ENCODE data around the gene DGLUCY.

Gene DGLUCY

DNA sequence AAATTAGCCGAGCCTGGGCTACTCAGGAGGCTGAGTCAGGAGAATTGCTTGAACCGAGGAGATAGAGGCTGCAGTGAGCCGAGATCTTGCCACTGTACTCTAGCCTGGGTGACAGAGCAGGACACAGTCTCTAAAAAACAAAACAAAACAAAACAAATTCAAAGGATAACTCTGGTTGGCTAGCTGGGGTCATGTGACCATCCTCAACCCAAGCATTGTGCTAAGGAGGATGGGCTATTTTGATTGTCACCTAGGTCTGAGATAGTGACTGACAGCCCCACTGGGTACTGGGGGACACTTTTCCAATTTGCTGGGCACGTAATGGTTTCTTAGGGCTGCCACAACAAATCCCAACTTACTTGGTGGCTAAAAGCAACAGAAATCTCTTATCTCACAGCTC is 11.9 kb downstream of the DGLUCY start:
- H3K27me3 ChIP-seq (replicated peaks; ENCODE audit: control insufficient read depth, insufficient read depth, low read length): no peaks in the 10 kb centered on the region
- TF ChIP-seq, protein P1, sequence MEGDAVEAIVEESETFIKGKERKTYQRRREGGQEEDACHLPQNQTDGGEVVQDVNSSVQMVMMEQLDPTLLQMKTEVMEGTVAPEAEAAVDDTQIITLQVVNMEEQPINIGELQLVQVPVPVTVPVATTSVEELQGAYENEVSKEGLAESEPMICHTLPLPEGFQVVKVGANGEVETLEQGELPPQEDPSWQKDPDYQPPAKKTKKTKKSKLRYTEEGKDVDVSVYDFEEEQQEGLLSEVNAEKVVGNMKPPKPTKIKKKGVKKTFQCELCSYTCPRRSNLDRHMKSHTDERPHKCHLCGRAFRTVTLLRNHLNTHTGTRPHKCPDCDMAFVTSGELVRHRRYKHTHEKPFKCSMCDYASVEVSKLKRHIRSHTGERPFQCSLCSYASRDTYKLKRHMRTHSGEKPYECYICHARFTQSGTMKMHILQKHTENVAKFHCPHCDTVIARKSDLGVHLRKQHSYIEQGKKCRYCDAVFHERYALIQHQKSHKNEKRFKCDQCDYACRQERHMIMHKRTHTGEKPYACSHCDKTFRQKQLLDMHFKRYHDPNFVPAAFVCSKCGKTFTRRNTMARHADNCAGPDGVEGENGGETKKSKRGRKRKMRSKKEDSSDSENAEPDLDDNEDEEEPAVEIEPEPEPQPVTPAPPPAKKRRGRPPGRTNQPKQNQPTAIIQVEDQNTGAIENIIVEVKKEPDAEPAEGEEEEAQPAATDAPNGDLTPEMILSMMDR (IDR thresholded peaks at IDR 0.05; ENCODE audit: insufficient read depth, low read length, poor library complexity, severe bottlenecking): no peak
- H3K36me3 ChIP-seq (ENCODE audit: control insufficient read depth, insufficient read depth, low read length): peaks cover 8% of the 10 kb centered on the region
- no peak overlapping the region for H3K4me3 ChIP-seq (replicated peaks; ENCODE audit: low read depth, low read length)
- no peak for DNase-seq (ENCODE audit: extremely low read depth, insufficient read length)

DNA sequence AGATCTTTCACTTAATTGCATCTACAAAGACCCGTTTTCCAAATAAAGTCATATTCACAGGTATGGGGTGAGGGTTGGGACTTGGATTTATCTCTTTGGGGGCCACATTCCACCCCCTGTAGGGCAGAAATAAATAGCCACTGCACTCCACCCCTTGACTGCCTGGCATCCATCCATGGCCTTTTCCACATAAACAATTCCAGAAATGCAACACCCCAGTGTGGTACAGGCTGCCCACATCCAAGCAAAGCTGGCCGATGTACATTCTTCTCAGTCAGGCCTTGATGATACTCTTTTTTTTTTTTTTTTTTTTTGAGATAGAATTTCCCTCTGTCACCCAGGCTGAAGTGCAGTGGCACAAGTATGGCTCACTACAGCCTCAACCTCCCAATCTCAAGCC is 12.9 kb downstream of the DGLUCY start:
- Histone ChIP-seq H3K36me3 (ENCODE audit: control insufficient read depth, insufficient read depth, low read length) (peaks cover 10% of the 10 kb centered on the region), H3K4me3 (replicated peaks; ENCODE audit: low read depth, low read length) (no peak overlapping the region), H3K27me3 (replicated peaks; ENCODE audit: control insufficient read depth, insufficient read depth, low read length) (no peaks in the 10 kb centered on the region)
- no peak for DNase-seq (ENCODE audit: extremely low read depth, insufficient read length)
- TF ChIP-seq, protein P1 (IDR thresholded peaks at IDR 0.05; ENCODE audit: insufficient read depth, low read length, poor library complexity, severe bottlenecking): no peak

DNA sequence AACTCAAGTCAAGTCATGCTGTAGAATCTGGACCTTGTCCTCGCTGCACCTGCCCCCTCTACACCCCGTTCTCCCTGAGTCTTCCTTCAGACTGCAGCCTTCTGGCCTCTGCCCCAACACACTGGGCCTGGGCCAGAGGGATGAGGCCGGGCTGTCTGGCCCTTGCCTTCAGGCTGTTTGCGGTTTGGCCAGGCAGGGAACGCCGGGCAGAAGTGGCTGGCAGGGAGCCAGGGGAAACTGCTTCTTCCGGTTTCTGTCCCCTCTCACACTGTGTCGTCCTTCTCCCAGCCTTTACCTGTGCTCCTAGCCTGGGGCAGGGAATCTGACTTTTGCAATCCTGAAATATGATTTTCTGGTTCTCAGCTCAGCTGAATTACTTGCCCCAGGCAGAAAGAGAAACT is 13.5 kb downstream of the DGLUCY start:
- TF ChIP-seq, protein P1 (IDR thresholded peaks at IDR 0.05; ENCODE audit: insufficient read depth, low read length, poor library complexity, severe bottlenecking): no peak
- Histone ChIP-seq H3K27me3 (replicated peaks; ENCODE audit: control insufficient read depth, insufficient read depth, low read length) (no peaks in the 10 kb centered on the region), H3K4me3 (replicated peaks; ENCODE audit: low read depth, low read length) (no peak overlapping the region), H3K36me3 (ENCODE audit: control insufficient read depth, insufficient read depth, low read length) (peaks cover 10% of the 10 kb centered on the region)
- DNase-seq (ENCODE audit: extremely low read depth, insufficient read length): no peak

DNA sequence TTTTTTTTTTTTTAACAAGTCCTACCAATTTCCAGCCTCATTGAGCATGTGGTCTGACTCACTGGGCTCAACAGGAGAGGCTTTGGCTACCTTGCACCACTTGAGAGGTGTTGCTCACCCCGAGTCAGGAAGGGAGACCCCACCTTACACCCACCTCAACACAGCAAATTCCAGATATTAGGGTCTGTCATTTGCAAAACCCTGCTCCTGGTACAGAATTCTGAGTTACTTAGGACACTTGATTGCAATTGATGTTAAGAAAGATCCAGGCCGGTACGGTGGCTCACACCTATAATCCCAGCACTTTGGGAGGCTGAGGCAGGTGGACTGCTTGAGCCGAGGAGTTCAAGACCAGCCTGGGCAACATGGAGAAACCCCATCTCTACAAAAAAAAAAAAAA is 14.1 kb downstream of the DGLUCY start:
- no peak for DNase-seq (ENCODE audit: extremely low read depth, insufficient read length)
- Histone ChIP-seq H3K27me3 (replicated peaks; ENCODE audit: control insufficient read depth, insufficient read depth, low read length) (no peaks in the 10 kb centered on the region), H3K36me3 (ENCODE audit: control insufficient read depth, insufficient read depth, low read length) (peaks cover 10% of the 10 kb centered on the region), H3K4me3 (replicated peaks; ENCODE audit: low read depth, low read length) (no peak overlapping the region)
- TF ChIP-seq, protein P1 (IDR thresholded peaks at IDR 0.05; ENCODE audit: insufficient read depth, low read length, poor library complexity, severe bottlenecking): no peak

DNA sequence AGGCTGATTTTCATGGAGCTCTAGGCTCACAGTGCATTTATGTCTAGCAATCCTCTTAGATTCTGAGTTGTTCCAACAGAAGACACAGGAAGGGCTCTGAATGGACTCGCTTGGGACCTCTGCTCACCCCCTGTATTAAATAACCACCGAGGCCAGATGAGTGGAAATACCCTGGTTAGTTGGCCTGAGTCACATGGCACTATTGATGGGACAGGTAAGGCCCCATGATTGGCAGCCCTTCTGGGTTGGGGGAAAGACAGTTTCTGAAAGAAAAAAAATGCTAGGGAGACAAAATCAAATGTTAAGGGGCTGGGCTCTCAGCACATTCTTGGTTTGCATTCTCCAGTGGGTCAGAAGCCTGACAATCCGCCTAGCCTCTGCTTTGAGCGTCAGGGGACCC is 14.8 kb downstream of the DGLUCY start:
- Histone ChIP-seq H3K36me3 (ENCODE audit: control insufficient read depth, insufficient read depth, low read length) (peaks cover 10% of the 10 kb centered on the region), H3K4me3 (replicated peaks; ENCODE audit: low read depth, low read length) (no peak overlapping the region), H3K27me3 (replicated peaks; ENCODE audit: control insufficient read depth, insufficient read depth, low read length) (no peaks in the 10 kb centered on the region)
- TF ChIP-seq, protein P1 (IDR thresholded peaks at IDR 0.05; ENCODE audit: insufficient read depth, low read length, poor library complexity, severe bottlenecking): no peak
- DNase-seq (ENCODE audit: extremely low read depth, insufficient read length): no peak

DNA sequence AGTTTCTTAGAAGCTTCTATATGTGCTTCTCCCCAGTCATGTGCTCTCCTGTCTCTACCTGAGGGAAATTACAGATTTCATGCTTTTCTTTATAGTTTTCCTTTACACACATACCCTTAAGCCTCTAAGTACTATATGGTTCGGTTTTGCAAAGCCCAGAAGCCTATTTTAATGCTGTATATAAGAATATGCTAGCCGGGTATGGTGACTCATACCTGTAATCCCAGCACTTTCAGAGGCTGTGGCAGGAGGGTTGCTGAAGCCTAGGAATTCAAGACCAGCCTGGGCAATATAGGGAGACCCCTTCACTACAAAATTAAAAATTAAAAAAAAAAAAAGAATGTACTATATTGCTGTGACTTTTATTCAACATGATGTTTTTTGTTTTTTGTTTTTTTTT is 15.4 kb downstream of the DGLUCY start:
- Histone ChIP-seq H3K36me3 (ENCODE audit: control insufficient read depth, insufficient read depth, low read length) (peaks cover 10% of the 10 kb centered on the region), H3K4me3 (replicated peaks; ENCODE audit: low read depth, low read length) (no peak overlapping the region), H3K27me3 (replicated peaks; ENCODE audit: control insufficient read depth, insufficient read depth, low read length) (no peaks in the 10 kb centered on the region)
- DNase-seq (ENCODE audit: extremely low read depth, insufficient read length): no peak
- TF ChIP-seq, protein P1 (IDR thresholded peaks at IDR 0.05; ENCODE audit: insufficient read depth, low read length, poor library complexity, severe bottlenecking): no peak

Measured in GM06990 (cell line).